H9 (cell line): Measurements from ENCODE around the gene ZNF483. TPM values are rescaled to one million over a fixed set of nuclear protein-coding genes. Genes with fewer than 3 reads are reported as not detected.
"Not testable (repeated sequence)": the region's sequence is repeated elsewhere in the genome, so short reads cannot be mapped to it uniquely, and the experiment has no call there.

Source experiments
- DNase-seq: peaks from one replicate; pipeline ENCODE4 v3.0.0-alpha.2; 2017
- H2AFZ ChIP-seq: one replicate; pipeline ENCODE4 v1.6.1; 2013; ENCODE audit warnings: mild to moderate bottlenecking, low read length, control low read depth, moderate library complexity
- H2AK5ac ChIP-seq: 2 replicates; pipeline ENCODE4 v1.6.1; 2013; ENCODE audit warnings: low read length, control low read depth, mixed read lengths; ENCODE audit not compliant: insufficient read length
- H2BK120ac ChIP-seq: one replicate; pipeline ENCODE4 v1.6.1; 2013; ENCODE audit warnings: low read depth, mild to moderate bottlenecking, low read length, control low read depth, inconsistent platforms; ENCODE audit not compliant: poor library complexity, severe bottlenecking
- H2BK12ac ChIP-seq: 2 replicates; pipeline ENCODE4 v1.6.1; 2013; ENCODE audit warnings: low read length, control low read depth, mixed read lengths, low read depth; ENCODE audit not compliant: insufficient read length
- H2BK15ac ChIP-seq: 2 replicates; pipeline ENCODE4 v1.6.1; 2013; ENCODE audit warnings: low read depth, low read length, control low read depth
- H2BK20ac ChIP-seq: one replicate; pipeline ENCODE4 v1.6.1; 2013; ENCODE audit warnings: low read depth, mild to moderate bottlenecking, low read length, control low read depth, inconsistent platforms; ENCODE audit not compliant: poor library complexity, severe bottlenecking
- H2BK5ac ChIP-seq: 2 replicates; pipeline ENCODE4 v1.6.1; 2013; ENCODE audit warnings: low read length, control low read depth, mixed read lengths; ENCODE audit not compliant: insufficient read length
- H3K14ac ChIP-seq: 2 replicates; pipeline ENCODE4 v1.6.1; 2013; ENCODE audit warnings: low read length, control low read depth; ENCODE audit not compliant: insufficient read depth
- H3K18ac ChIP-seq: 2 replicates; pipeline ENCODE4 v1.6.1; 2013; ENCODE audit warnings: low read depth, mild to moderate bottlenecking, mixed read lengths, low read length, control low read depth; ENCODE audit not compliant: insufficient read length
- H3K23ac ChIP-seq: 2 replicates; pipeline ENCODE4 v1.6.1; 2013; ENCODE audit warnings: low read length, control low read depth, mixed read lengths, low read depth; ENCODE audit not compliant: insufficient read length
- H3K23me2 ChIP-seq: 2 replicates; pipeline ENCODE4 v1.6.1; 2013; ENCODE audit warnings: low read depth, mild to moderate bottlenecking, mixed read lengths, low read length, control low read depth; ENCODE audit not compliant: insufficient read length, poor library complexity, severe bottlenecking
- H3K27ac ChIP-seq: 2 replicates; pipeline ENCODE4 v1.5.1; 2013; ENCODE audit warnings: low read length, control low read depth, mixed read lengths, low read depth; ENCODE audit not compliant: insufficient read length
- H3K27me3 ChIP-seq: 2 replicates; pipeline ENCODE4 v1.6.1; 2013; ENCODE audit warnings: low read length, control low read depth, inconsistent platforms; ENCODE audit not compliant: insufficient read depth
- H3K4ac ChIP-seq: 2 replicates; pipeline ENCODE4 v1.6.1; 2013; ENCODE audit warnings: low read depth, mild to moderate bottlenecking, control low read depth, inconsistent platforms, low read length, moderate library complexity
- H3K4me1 ChIP-seq: 2 replicates; pipeline ENCODE4 v1.6.1; 2013; ENCODE audit warnings: low read length, control low read depth, inconsistent platforms; ENCODE audit not compliant: insufficient read depth
- H3K4me2 ChIP-seq: 2 replicates; pipeline ENCODE4 v1.6.1; 2013; ENCODE audit warnings: low read length, control low read depth, mixed read lengths; ENCODE audit not compliant: insufficient read length, insufficient read depth
- H3K56ac ChIP-seq: 2 replicates; pipeline ENCODE4 v1.6.1; 2013; ENCODE audit warnings: low read depth, mild to moderate bottlenecking, mixed read lengths, low read length, control low read depth; ENCODE audit not compliant: insufficient read length
- H3K79me1 ChIP-seq: 2 replicates; pipeline ENCODE4 v1.6.1; 2013; ENCODE audit warnings: low read depth, mild to moderate bottlenecking, moderate library complexity, low read length, control low read depth, inconsistent platforms; ENCODE audit not compliant: insufficient read depth, poor library complexity, severe bottlenecking
- H3K79me2 ChIP-seq: 2 replicates; pipeline ENCODE4 v1.6.1; 2013; ENCODE audit warnings: low read length, control low read depth, inconsistent platforms; ENCODE audit not compliant: insufficient read depth
- H3K9ac ChIP-seq: 2 replicates; pipeline ENCODE4 v1.6.1; 2013; ENCODE audit warnings: low read length, control low read depth, mixed read lengths; ENCODE audit not compliant: insufficient read length; ENCODE audit errors: extremely low read depth
- H3K9me3 ChIP-seq: one replicate; pipeline ENCODE4 v1.6.1; 2013; ENCODE audit warnings: low read depth, low read length, inconsistent platforms; ENCODE audit not compliant: control insufficient read depth
- H3T11ph ChIP-seq: one replicate; pipeline ENCODE4 v1.6.1; 2013; ENCODE audit warnings: mild to moderate bottlenecking, low read length, control low read depth, inconsistent platforms
- H4K20me1 ChIP-seq: one replicate; pipeline ENCODE4 v1.6.1; 2013; ENCODE audit not compliant: control insufficient read depth, insufficient read length, insufficient read depth
- H4K5ac ChIP-seq: 2 replicates; pipeline ENCODE4 v1.6.1; 2013; ENCODE audit warnings: low read depth, mild to moderate bottlenecking, mixed read lengths, low read length, control low read depth; ENCODE audit not compliant: insufficient read length
- H4K8ac ChIP-seq: replicated peaks from 2 replicates; pipeline ENCODE4 v1.6.1; 2013; ENCODE audit warnings: low read length, control low read depth, mixed read lengths, low read depth; ENCODE audit not compliant: insufficient read length
- H4K91ac ChIP-seq: 2 replicates; pipeline ENCODE4 v1.6.1; 2013; ENCODE audit warnings: low read depth, mild to moderate bottlenecking, moderate library complexity, mixed read lengths, low read length, control low read depth; ENCODE audit not compliant: insufficient read length
- H3K27ac Mint-ChIP-seq, 3 experiments: 2 replicates in 2 of 3; 3 replicates in 1 of 3; pipeline ENCODE4 v1.8.0; 2020 to 2021; ENCODE audit warnings: mixed read lengths in 3 of 3, mild to moderate bottlenecking in 1 of 3, moderate library complexity in 1 of 3
- H3K27me3 Mint-ChIP-seq: 2 replicates; pipeline ENCODE4 v1.8.0; 2021; ENCODE audit warnings: low read depth, mild to moderate bottlenecking, moderate library complexity, mixed read lengths
- H3K36me3 Mint-ChIP-seq, 3 experiments: 2 replicates in 2 of 3; 3 replicates in 1 of 3; pipeline ENCODE4 v1.8.0; 2020 to 2021; ENCODE audit warnings: low read depth in 3 of 3, mixed read lengths in 3 of 3; ENCODE audit not compliant: insufficient read depth in 1 of 3
- H3K4me1 Mint-ChIP-seq, 2 experiments: 2 replicates each; pipeline ENCODE4 v1.8.0; 2020; ENCODE audit warnings: mixed read lengths in 2 of 2
- H3K4me3 Mint-ChIP-seq, 2 experiments: 2 replicates in 1 of 2; 3 replicates in 1 of 2; pipeline ENCODE4 v1.8.0; 2020 to 2021; ENCODE audit warnings: mild to moderate bottlenecking in 2 of 2, mixed read lengths in 2 of 2, moderate library complexity in 1 of 2
- H3K9me3 Mint-ChIP-seq, 2 experiments: 2 replicates in 1 of 2; 3 replicates in 1 of 2; pipeline ENCODE4 v1.8.0; 2020; ENCODE audit warnings: mild to moderate bottlenecking in 2 of 2, mixed read lengths in 2 of 2, moderate library complexity in 1 of 2
- CTCF ChIP-seq: fragments of 200-600 bp; sonication (generic); conservative IDR thresholded peaks from 3 replicates; pipeline ENCODE4 v1.8.0; 2021; ENCODE audit warnings: antibody characterized with exemption, mild to moderate bottlenecking
- WGBS: extraction: QIAGEN DNeasy Blood & Tissue Kit; methylation state at CpG from one replicate; pipeline ENCODE4 v1.1.7; 2013; ENCODE audit warnings: missing lambda C conversion rate, low lambda C conversion rate, mixed read lengths; ENCODE audit not compliant: insufficient read length; ENCODE audit errors: extremely low coverage; 5-methylcytosine and 5-hydroxymethylcytosine counted together
- total RNA-seq: library from RNA; stranded (reverse); gene quantifications from 2 replicates; pipeline ENCODE4 v1.2.1, GENCODE V29; 2021

ZNF483 gene
- total RNA-seq, 1 experiment from 2014 or later, result 48.1 TPM

- Histone ChIP-seq H3K18ac (no peak overlapping the region), H3K14ac (no peak overlapping the region), H2AK5ac (no peak overlapping the region), H2AFZ (no peak overlapping the region), H3K9ac (no peak overlapping the region), H2BK5ac (no peak overlapping the region), H3K4me1 (no peaks in the 10 kb centered on the region), H2BK120ac (no peak overlapping the region), H4K20me1 (no peaks in the 10 kb centered on the region), H2BK20ac (no peak overlapping the region), H4K5ac (no peak overlapping the region), H3K4ac (no peak overlapping the region), H3T11ph (no peak overlapping the region), H3K23ac (no peak overlapping the region), H3K4me2 (no peak overlapping the region), H3K9me3 (peaks cover 45% of the 10 kb centered on the region), H3K27me3 (no peaks in the 10 kb centered on the region), H2BK12ac (no peak overlapping the region), H3K79me1 (peaks cover 3% of the 10 kb centered on the region), H2BK15ac (no peak overlapping the region), H3K56ac (no peak overlapping the region), H4K91ac (no peak overlapping the region), H4K8ac (no peak overlapping the region), H3K27ac (no peak overlapping the region), H3K23me2 (no peaks in the 10 kb centered on the region), H3K79me2 (no peaks in the 10 kb centered on the region; the same call in 1 of the 2 replicates)
- Mint-ChIP-seq H3K9me3 (peaks cover 68 to 74% of the 10 kb centered on the region in 2 experiments), H3K4me3 (no peak overlapping the region), H3K27ac (no peak overlapping the region), H3K36me3 (peaks cover 84 to 89% (median 86%) of the 10 kb centered on the region in 3 experiments), H3K27me3 (peaks cover 1% of the 10 kb centered on the region; the same call in 1 of the 2 replicates), H3K4me1 (no peaks in the 10 kb centered on the region)
- no peak for DNase-seq
- no CpG with 5 or more reads among the region's 2 CpGs for WGBS
- TF ChIP-seq CTCF, result no peak
Measured at GRCh38 chr9:111548623-111549022, 23.6 kb downstream of the ZNF483 start.

- not testable (repeated sequence) for H2BK15ac ChIP-seq, DNase-seq, H4K20me1 ChIP-seq, H2BK120ac ChIP-seq, H4K91ac ChIP-seq, H3K9ac ChIP-seq, H3K56ac ChIP-seq, H2BK5ac ChIP-seq, H2BK20ac ChIP-seq, H4K5ac ChIP-seq, H3K14ac ChIP-seq, H3K23me2 ChIP-seq, H2BK12ac ChIP-seq, H3K4ac ChIP-seq, H3T11ph ChIP-seq, H3K4me1 ChIP-seq, H4K8ac ChIP-seq, H3K4me1 Mint-ChIP-seq, H3K79me2 ChIP-seq, H3K9me3 ChIP-seq, H3K23ac ChIP-seq, H3K27ac ChIP-seq, H3K4me2 ChIP-seq, H2AFZ ChIP-seq, H3K27me3 Mint-ChIP-seq, H2AK5ac ChIP-seq, H3K79me1 ChIP-seq, H3K4me3 Mint-ChIP-seq, H3K18ac ChIP-seq, H3K27me3 ChIP-seq, H3K27ac Mint-ChIP-seq
- H3K36me3 Mint-ChIP-seq, result peaks cover 70 to 74% (median 74%) of the 10 kb centered on the region in 3 experiments
- no CpG with 5 or more reads among the region's 2 CpGs for WGBS
- H3K9me3 Mint-ChIP-seq, result peaks cover 30 to 47% of the 10 kb centered on the region in 2 experiments
Measured at GRCh38 chr9:111555425-111555824, 30.4 kb downstream of the ZNF483 start.
